GM13977 (cell line): Measurements from ENCODE around the gene HDDC2.

Experiments used
- DNase-seq: peaks from one replicate; pipeline ENCODE4 v3.0.0; 2012; ENCODE audit warnings: low spot score
- in situ Hi-C: fragments of 300-500 bp; cut with MboI; formaldehyde crosslinking; loops from one replicate; pipeline ENCODE4 v1.12.0; 2022; ENCODE audit warnings: low sequenced_read_pairs, low pct_unique_long_range_greater_than_20kb, mixed read lengths, inconsistent platforms; ENCODE audit not compliant: unreplicated experiment
- TF ChIP-seq, protein P1 (sequence below): IDR thresholded peaks from 2 replicates; pipeline ENCODE4 v1.5.1; 2012; ENCODE audit warnings: mild to moderate bottlenecking, control low read depth; ENCODE audit not compliant: insufficient read depth; ENCODE audit errors: extremely low read depth, missing control alignments

HDDC2 gene

DNA sequence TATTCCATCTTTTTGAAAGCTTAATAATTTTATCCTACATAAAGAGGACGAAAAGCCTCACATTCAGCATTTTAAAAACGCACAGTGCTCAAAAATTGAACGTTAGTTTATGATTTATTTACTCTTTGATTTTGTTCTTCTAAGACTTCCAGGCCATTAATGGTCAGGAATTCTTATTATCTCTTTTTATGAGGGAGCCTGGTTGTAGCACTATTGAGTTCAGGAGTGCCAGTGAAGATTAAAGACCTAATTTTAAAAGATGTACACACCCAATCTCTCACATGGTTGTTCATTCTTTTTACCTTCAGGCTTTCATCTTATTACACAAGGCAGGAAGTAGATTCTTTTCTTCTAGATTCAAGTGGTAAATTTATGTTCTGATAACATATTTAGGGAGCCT is 68.6 kb downstream of the HDDC2 start:
- TF ChIP-seq, protein P1, sequence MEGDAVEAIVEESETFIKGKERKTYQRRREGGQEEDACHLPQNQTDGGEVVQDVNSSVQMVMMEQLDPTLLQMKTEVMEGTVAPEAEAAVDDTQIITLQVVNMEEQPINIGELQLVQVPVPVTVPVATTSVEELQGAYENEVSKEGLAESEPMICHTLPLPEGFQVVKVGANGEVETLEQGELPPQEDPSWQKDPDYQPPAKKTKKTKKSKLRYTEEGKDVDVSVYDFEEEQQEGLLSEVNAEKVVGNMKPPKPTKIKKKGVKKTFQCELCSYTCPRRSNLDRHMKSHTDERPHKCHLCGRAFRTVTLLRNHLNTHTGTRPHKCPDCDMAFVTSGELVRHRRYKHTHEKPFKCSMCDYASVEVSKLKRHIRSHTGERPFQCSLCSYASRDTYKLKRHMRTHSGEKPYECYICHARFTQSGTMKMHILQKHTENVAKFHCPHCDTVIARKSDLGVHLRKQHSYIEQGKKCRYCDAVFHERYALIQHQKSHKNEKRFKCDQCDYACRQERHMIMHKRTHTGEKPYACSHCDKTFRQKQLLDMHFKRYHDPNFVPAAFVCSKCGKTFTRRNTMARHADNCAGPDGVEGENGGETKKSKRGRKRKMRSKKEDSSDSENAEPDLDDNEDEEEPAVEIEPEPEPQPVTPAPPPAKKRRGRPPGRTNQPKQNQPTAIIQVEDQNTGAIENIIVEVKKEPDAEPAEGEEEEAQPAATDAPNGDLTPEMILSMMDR = no peak
- no peak for DNase-seq
- in situ Hi-C loops = no loop called here

DNA sequence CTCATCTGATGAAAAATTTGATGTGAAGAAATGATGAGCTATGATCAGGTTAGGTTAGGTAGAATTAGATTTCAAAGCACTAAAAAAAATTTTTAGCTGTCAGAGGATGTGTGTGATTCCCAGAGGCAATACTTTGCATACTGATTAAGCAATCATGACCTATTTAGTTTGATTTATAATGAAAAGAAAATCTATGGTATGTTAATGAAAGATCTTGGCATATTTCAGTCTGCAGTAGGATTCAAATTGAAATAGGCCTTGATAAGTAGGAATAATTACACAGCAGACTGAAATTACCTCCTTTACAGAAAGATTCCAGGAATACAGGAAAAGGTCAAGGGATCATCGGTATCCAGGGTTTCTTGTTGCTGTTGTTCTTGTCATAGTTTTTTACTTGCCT is 69.3 kb downstream of the HDDC2 start:
- TF ChIP-seq, protein P1 = no peak
- in situ Hi-C loops = no loop called here
- DNase-seq = no peak

DNA sequence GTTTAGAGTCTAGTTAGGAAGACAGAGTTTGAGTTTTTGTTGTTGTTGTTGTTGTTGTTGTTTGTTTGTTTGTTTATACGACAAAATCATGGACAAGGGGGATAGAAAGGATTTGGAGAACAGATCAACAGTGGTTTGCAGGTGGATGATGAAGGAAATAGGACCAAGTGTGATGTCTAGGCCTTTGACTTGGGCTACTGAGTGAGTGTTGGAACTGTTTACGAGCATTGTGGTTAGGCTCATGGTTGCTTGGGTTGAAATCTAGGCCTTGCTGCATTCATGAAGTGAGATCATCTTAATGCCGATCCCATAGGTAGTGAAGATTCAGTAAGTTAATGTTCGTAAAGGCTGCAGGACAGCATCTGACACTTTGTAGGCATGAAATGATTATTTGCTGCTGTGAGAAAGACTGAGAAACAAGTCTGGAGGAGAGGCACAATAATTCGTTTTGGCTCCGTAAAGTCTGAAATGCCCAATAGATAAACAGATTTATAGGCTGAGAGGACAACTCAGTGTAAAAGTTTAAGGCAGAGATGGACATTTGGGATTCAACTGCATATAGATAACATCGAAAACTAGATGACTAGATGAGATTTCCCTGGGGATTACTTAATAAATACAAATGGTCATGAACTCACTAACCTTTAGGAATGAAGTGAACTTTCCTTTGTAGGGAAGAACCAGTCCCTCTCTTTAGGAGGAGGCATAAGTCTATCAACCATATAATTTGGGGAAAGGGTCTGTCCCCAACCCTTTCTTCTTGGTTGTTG is 70.0 kb downstream of the HDDC2 start:
- TF ChIP-seq, protein P1 = no peak
- DNase-seq = no peak
- in situ Hi-C loops = no loop called here

DNA sequence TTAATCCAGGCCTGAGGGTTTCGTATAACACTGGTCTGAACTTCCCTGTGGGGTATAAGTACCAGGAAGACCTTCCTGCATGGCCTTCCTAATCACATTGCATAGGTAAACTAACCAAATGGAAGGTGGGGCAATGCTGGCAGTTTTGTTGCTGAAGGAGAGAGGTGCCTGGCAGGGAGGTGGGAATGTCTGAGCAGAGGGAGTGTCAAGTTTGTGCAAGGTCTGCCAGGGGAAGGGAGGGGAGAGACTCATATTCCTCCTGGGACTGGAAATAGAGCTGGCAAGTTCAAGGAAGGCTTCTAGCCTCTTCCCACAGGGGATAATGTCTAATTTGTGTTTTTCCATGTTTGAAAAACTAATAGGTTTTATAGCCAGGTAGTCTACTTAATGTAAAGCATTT is 70.6 kb downstream of the HDDC2 start:
- no peak for DNase-seq
- in situ Hi-C loops = no loop called here

DNA sequence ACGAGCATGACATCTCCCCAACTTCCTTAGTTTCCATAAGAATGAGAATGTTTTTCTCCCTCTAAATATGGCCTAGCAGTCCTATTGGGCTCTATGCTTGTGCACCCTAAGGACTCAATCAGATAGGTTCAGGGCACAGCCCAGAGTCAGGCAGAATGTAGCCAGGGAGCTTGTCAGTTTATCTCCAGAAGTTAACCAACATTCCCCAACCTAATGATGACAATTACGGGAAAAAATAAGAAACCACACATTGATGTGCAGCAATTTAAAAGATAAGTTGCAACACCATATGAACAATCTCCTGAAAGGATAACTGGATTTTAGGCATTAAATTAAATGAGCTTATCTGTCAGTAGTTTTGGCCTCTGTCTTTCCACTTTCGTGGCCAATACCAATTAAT is 71.1 kb downstream of the HDDC2 start:
- DNase-seq = no peak
- in situ Hi-C loops = no loop called here
- TF ChIP-seq, protein P1 = no peak

More for the DNA sequence above, 70.6 kb downstream of the HDDC2 start:
- TF ChIP-seq, protein P1 = no peak

DNA sequence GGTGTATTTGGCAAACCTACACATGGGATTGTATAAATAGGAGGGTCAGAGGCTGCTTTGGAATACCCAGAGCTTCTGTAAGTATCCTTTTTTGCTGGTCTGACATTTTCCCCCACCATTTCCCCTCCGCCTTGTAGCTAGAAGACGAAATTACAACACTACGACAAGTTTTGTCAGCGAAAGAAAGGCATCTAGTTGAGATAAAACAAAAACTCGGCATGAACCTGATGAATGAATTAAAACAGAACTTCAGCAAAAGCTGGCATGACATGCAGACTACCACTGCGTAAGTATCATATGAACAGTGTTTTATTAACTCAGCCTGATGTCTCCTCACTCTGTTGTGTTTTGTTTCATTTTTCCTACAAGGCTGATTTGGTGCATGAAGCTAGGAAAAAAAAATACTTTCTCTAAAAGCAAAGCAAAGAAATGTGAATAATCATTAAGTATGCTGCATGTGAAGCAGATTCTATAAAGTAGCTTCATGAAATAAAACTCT is 72.7 kb downstream of the HDDC2 start:
- in situ Hi-C loops = no loop called here
- no peak for DNase-seq
- TF ChIP-seq, protein P1 = no peak
